DOHH2 (cell line): Measurements from ENCODE around the gene NCOA5.

ENCODE experiments used
- H3F3A ChIP-seq: fragments of 200-600 bp; sonication (generic), shearing (Covaris generic); 2 replicates; pipeline ENCODE4 v1.6.0; 2016; ENCODE audit warnings: antibody characterized with exemption, mild to moderate bottlenecking; ENCODE audit not compliant: control insufficient read depth, insufficient read depth
- H3K27ac ChIP-seq: fragments of 200-600 bp; sonication (generic); 2 replicates; pipeline ENCODE4 v1.5.1; 2014; ENCODE audit warnings: low read depth, mild to moderate bottlenecking, low read length, moderate library complexity
- H3K27me3 ChIP-seq: fragments of 200-600 bp; sonication (generic); 2 replicates; pipeline ENCODE4 v1.6.1; 2014; ENCODE audit warnings: mild to moderate bottlenecking, low read length, mixed read lengths; ENCODE audit not compliant: control insufficient read depth
- H3K36me3 ChIP-seq: fragments of 200-600 bp; sonication (generic); 2 replicates; pipeline ENCODE4 v1.6.1; 2014; ENCODE audit warnings: mild to moderate bottlenecking, low read length, moderate library complexity, mixed read lengths; ENCODE audit not compliant: control insufficient read depth
- H3K4me1 ChIP-seq: fragments of 200-600 bp; sonication (generic); 2 replicates; pipeline ENCODE4 v1.6.1; 2014; ENCODE audit warnings: mild to moderate bottlenecking, low read length, mixed read lengths; ENCODE audit not compliant: control insufficient read depth
- H3K4me2 ChIP-seq: fragments of 200-600 bp; sonication (generic); 2 replicates; pipeline ENCODE4 v1.6.0; 2014; ENCODE audit warnings: mild to moderate bottlenecking, low read length, moderate library complexity
- H3K4me3 ChIP-seq: fragments of 200-600 bp; sonication (generic); 2 replicates; pipeline ENCODE4 v1.5.1; 2014; ENCODE audit warnings: mild to moderate bottlenecking, low read length, mixed read lengths
- H3K79me2 ChIP-seq: fragments of 200-600 bp; sonication (generic); 2 replicates; pipeline ENCODE4 v1.6.1; 2014; ENCODE audit warnings: mild to moderate bottlenecking, low read length, mixed read lengths; ENCODE audit not compliant: control insufficient read depth
- H3K9me2 ChIP-seq: fragments of 200-600 bp; sonication (generic); replicated peaks from 2 replicates; pipeline ENCODE4 v1.6.1; 2014; ENCODE audit warnings: mild to moderate bottlenecking, low read length, mixed read lengths; ENCODE audit not compliant: control insufficient read depth
- H3K9me3 ChIP-seq: fragments of 200-600 bp; sonication (generic); 2 replicates; pipeline ENCODE4 v1.6.1; 2014; ENCODE audit warnings: antibody characterized with exemption, low read length, mixed read lengths; ENCODE audit not compliant: control insufficient read depth, insufficient read depth
- H4K20me1 ChIP-seq: fragments of 200-600 bp; sonication (generic); 2 replicates; pipeline ENCODE4 v1.6.0; 2014; ENCODE audit warnings: low read depth, mild to moderate bottlenecking, antibody characterized with exemption, low read length, moderate library complexity; ENCODE audit not compliant: control insufficient read depth, insufficient read depth
- CTCF ChIP-seq: fragments of 200-600 bp; sonication (generic); IDR thresholded peaks from one replicate; pipeline ENCODE4 v1.5.1; 2014; ENCODE audit warnings: antibody characterized with exemption, mild to moderate bottlenecking, low read depth, low read length; ENCODE audit not compliant: poor library complexity, severe bottlenecking
- EZH2phosphoT487 ChIP-seq: fragments of 200-600 bp; sonication (generic); IDR thresholded peaks from 2 replicates; pipeline ENCODE4 v1.6.1; 2017; ENCODE audit warnings: borderline replicate concordance, mild to moderate bottlenecking, antibody characterized with exemption, low read length, moderate library complexity, mixed read lengths

The NCOA5 gene

GRCh38 chr20:46135856-46136633 is 46.3 kb upstream of the NCOA5 start:
- no peak for TF ChIP-seq EZH2phosphoT487
- no peak for TF ChIP-seq CTCF
- no peaks in the 10 kb centered on the region for H3K36me3 ChIP-seq
- no peak overlapping the region for H3K4me2 ChIP-seq
- no peak overlapping the region for H3K27ac ChIP-seq
- no peak overlapping the region for H3K4me3 ChIP-seq
- H3K9me2 ChIP-seq, result no peaks in the 10 kb centered on the region
- no peaks in the 10 kb centered on the region for H3K9me3 ChIP-seq
- H3K27me3 ChIP-seq, result peaks cover 55% of the 10 kb centered on the region
- H3F3A ChIP-seq, result no peaks in the 10 kb centered on the region
- no peaks in the 10 kb centered on the region for H3K4me1 ChIP-seq
- no peaks in the 10 kb centered on the region for H3K79me2 ChIP-seq
- H4K20me1 ChIP-seq, result no peaks in the 10 kb centered on the region

- H3K27me3 ChIP-seq, result peaks cover 55% of the 10 kb centered on the region
- no peaks in the 10 kb centered on the region for H3K9me3 ChIP-seq
- H4K20me1 ChIP-seq, result 0 out of 2 replicates have a peak, but pooled peaks cover 3% of the 10 kb centered on the region
- no peaks in the 10 kb centered on the region for H3F3A ChIP-seq
- no peaks in the 10 kb centered on the region for H3K4me1 ChIP-seq
- no peaks in the 10 kb centered on the region for H3K36me3 ChIP-seq
- no peaks in the 10 kb centered on the region for H3K79me2 ChIP-seq
- H3K4me2 ChIP-seq, result no peak overlapping the region
- no peak overlapping the region for H3K27ac ChIP-seq
- TF ChIP-seq EZH2phosphoT487 (no peak), CTCF (no peak)
- no peaks in the 10 kb centered on the region for H3K9me2 ChIP-seq
- H3K4me3 ChIP-seq, result no peak overlapping the region
Observed at GRCh38 chr20:46134716-46135115, 45.0 kb upstream of the NCOA5 start.

GRCh38 chr20:46133886-46134654 is 44.3 kb upstream of the NCOA5 start:
- H3K9me3 ChIP-seq, result no peaks in the 10 kb centered on the region
- H3K27me3 ChIP-seq, result peaks cover 50% of the 10 kb centered on the region
- H4K20me1 ChIP-seq, result 0 out of 2 replicates have a peak, but pooled peaks cover 3% of the 10 kb centered on the region
- no peaks in the 10 kb centered on the region for H3K36me3 ChIP-seq
- H3K79me2 ChIP-seq, result no peaks in the 10 kb centered on the region
- no peak for TF ChIP-seq EZH2phosphoT487
- TF ChIP-seq CTCF, result no peak
- H3K4me3 ChIP-seq, result no peak overlapping the region
- no peaks in the 10 kb centered on the region for H3K9me2 ChIP-seq
- H3F3A ChIP-seq, result no peaks in the 10 kb centered on the region
- H3K4me1 ChIP-seq, result no peaks in the 10 kb centered on the region
- no peak overlapping the region for H3K27ac ChIP-seq
- no peak overlapping the region for H3K4me2 ChIP-seq
